ENCODE measurements around the gene AP1S3. TPM values are rescaled to one million over a fixed set of nuclear protein-coding genes. Genes with fewer than 3 reads are reported as not detected.

Gene AP1S3
- total and polyA plus RNA-seq, 2 donors (not counting 3 experiments of a cell fraction or from before 2014, with no cell fraction given): 0.69 to 3.8 TPM

DNA sequence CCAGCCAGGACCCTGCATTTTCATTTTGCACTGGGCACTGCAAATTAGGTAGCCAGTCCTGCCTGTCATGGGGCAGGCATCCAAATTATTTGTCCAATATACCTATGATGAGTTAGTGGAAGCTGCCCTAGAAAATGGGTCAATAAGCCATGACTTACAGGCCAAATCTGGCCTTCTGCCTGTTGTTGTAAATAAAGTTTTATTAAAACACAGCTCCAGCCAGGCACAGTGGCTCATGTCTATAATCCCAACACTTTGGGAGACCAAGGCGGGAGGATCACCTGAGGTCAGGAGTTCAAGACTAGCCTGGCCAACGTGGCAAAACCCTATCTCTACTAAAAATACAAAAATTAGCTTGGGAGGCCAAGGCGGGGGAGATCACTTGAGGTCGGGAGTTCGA lies 8.3 kb downstream of the AP1S3 start:
- intact Hi-C loops (cut with micrococcal nuclease): no loop called here
- FAIRE-seq: no peak
- BruUV-seq (replicated peaks): no TSS peak
- POLR2A ChIA-PET: no interaction called here
- Histone ChIP-seq H3K4me1 (ENCODE audit: control insufficient read depth, extremely low read depth, insufficient read depth, low read length) (no peaks in the 10 kb centered on the region), H3K9me1 (replicated peaks; ENCODE audit: control insufficient read depth, extremely low read depth, insufficient read depth, low read length) (no peaks in the 10 kb centered on the region), H2AFZ (ENCODE audit: low read depth, low read length) (no peak overlapping the region), H3K9me3 (replicated peaks; ENCODE audit: control insufficient read depth, insufficient read depth, low read length) (no peaks in the 10 kb centered on the region), H3K27ac (ENCODE audit: insufficient read depth, low read depth, low read length) (no peak overlapping the region), H3K4me2 (ENCODE audit: insufficient read depth, low read length) (no peak overlapping the region), H3K4me3 (replicated peaks in 1 of 3; ENCODE audit: insufficient read depth in 1 of 3, low read depth in 1 of 3, low read length in 3 of 3) (no peak overlapping the region), H3K36me3 (ENCODE audit: control insufficient read depth in 2 of 2, extremely low read depth in 1 of 2, insufficient read depth in 2 of 2, low read length in 2 of 2) (no peaks in the 10 kb centered on the region), H3K79me2 (ENCODE audit: control insufficient read depth, insufficient read depth, low read length) (no peaks in the 10 kb centered on the region), H4K20me1 (replicated peaks; ENCODE audit: control insufficient read depth, extremely low read depth, insufficient read depth, low read length) (no peaks in the 10 kb centered on the region), H3K9ac (replicated peaks; ENCODE audit: extremely low read depth, insufficient read depth, low read length) (no peak overlapping the region), H3K27me3 (ENCODE audit: control insufficient read depth in 2 of 2, insufficient read depth in 2 of 2, low read length in 2 of 2) (no peaks in the 10 kb centered on the region)
- DNase-seq (ENCODE audit: low read depth, low spot score): no peak
- dilution Hi-C loops (cut with MboI; ENCODE audit: extremely low pct_ligation_motif_present, low sequenced_read_pairs): no loop called here
- CTCF ChIA-PET: interaction anchor here (0.7 kb wide), 1 partner anchor 31 kb away, joined by 3 read pairs; no protein-coding TSS in a partner anchor
- no peak for TF ChIP-seq GATA2 (IDR thresholded peaks at IDR 0.05; ENCODE audit: insufficient read depth, insufficient read length, low read depth, low read length)
- no peak for TF ChIP-seq MYC (IDR thresholded peaks at IDR 0.05; ENCODE audit: low read depth, low read length)
- TF ChIP-seq, protein P1, sequence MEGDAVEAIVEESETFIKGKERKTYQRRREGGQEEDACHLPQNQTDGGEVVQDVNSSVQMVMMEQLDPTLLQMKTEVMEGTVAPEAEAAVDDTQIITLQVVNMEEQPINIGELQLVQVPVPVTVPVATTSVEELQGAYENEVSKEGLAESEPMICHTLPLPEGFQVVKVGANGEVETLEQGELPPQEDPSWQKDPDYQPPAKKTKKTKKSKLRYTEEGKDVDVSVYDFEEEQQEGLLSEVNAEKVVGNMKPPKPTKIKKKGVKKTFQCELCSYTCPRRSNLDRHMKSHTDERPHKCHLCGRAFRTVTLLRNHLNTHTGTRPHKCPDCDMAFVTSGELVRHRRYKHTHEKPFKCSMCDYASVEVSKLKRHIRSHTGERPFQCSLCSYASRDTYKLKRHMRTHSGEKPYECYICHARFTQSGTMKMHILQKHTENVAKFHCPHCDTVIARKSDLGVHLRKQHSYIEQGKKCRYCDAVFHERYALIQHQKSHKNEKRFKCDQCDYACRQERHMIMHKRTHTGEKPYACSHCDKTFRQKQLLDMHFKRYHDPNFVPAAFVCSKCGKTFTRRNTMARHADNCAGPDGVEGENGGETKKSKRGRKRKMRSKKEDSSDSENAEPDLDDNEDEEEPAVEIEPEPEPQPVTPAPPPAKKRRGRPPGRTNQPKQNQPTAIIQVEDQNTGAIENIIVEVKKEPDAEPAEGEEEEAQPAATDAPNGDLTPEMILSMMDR (IDR thresholded peaks at IDR 0.05; ENCODE audit: extremely low read depth in 1 of 2, insufficient read depth in 1 of 2, low read depth in 1 of 2, low read length in 2 of 2): no peak
- no peak for TF ChIP-seq FOS (IDR thresholded peaks at IDR 0.05; ENCODE audit: borderline replicate concordance, insufficient read depth, low read length)
- no peak for TF ChIP-seq JUN (IDR thresholded peaks at IDR 0.05; ENCODE audit: borderline replicate concordance, insufficient read depth, insufficient read length, low read depth)
- TF ChIP-seq, protein P2, sequence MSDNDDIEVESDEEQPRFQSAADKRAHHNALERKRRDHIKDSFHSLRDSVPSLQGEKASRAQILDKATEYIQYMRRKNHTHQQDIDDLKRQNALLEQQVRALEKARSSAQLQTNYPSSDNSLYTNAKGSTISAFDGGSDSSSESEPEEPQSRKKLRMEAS (IDR thresholded peaks at IDR 0.05; ENCODE audit: insufficient read depth, insufficient read length): no peak
- TF ChIP-seq EZH2 (IDR thresholded peaks at IDR 0.05; ENCODE audit: borderline replicate concordance, low read depth, low read length, severe bottlenecking): no peak
- TF ChIP-seq POLR2AphosphoS5 (IDR thresholded peaks at IDR 0.05; ENCODE audit: insufficient read depth, low read depth, low read length): no peak
- TF ChIP-seq POLR2A (IDR thresholded peaks at IDR 0.05; ENCODE audit: low read depth, low read length): no peak
